K562 (cell line): Measurements from ENCODE around the gene INPP5K. TPM values are rescaled to one million over a fixed set of nuclear protein-coding genes. Genes with fewer than 3 reads are reported as not detected.

Source experiments
- ELK1 ChIP-seq: sonication (generic); formaldehyde crosslinking; IDR thresholded peaks from 2 replicates; pipeline ENCODE4 v1.8.1; 2022; ENCODE audit warnings: missing genetic modification reagents
- ESRRA ChIP-seq: fragments of 450-650 bp; IDR thresholded peaks from 2 replicates; pipeline ENCODE4 v1.6.1; 2014; ENCODE audit warnings: low read depth, mild to moderate bottlenecking, moderate library complexity, borderline replicate concordance
- GABPA ChIP-seq: fragments of 200-800 bp; sonication (Bioruptor generic); conservative IDR thresholded peaks from 2 replicates; pipeline ENCODE4 v1.6.1; 2016; ENCODE audit warnings: low read depth, missing genetic modification characterization, missing compliant biosample characterization
- KHSRP ChIP-seq: fragments of 450-650 bp; IDR thresholded peaks from 2 replicates; pipeline ENCODE4 v1.6.1; 2017
- PCBP2 ChIP-seq: fragments of 200-400 bp; formaldehyde crosslinking; IDR thresholded peaks from 2 replicates; pipeline ENCODE4 v1.6.1; 2018; ENCODE audit warnings: low read length, low read depth, mild to moderate bottlenecking, moderate library complexity; ENCODE audit not compliant: poor library complexity, severe bottlenecking
- POU5F1 ChIP-seq: fragments of 150-350 bp; IDR thresholded peaks from 2 replicates; pipeline ENCODE4 v1.6.1; 2014; ENCODE audit warnings: borderline replicate concordance, low read length, low read depth, mild to moderate bottlenecking; ENCODE audit not compliant: partially characterized antibody
- REST ChIP-seq, 2 experiments: fragments of 450-650 bp; formaldehyde crosslinking in 1 of 2; IDR thresholded peaks; 2 replicates each; pipeline versions ENCODE4 v1.4.0 to v1.6.1; 2014 to 2020; ENCODE audit warnings: mild to moderate bottlenecking in 2 of 2, borderline replicate concordance in 1 of 2, low read depth in 1 of 2
- SMC3 ChIP-seq: conservative IDR thresholded peaks from 2 replicates; pipeline ENCODE4 v1.6.1; 2011; ENCODE audit warnings: low read depth, low read length, improper control_type of control experiment; ENCODE audit not compliant: insufficient read depth
- SUPT5H ChIP-seq: fragments of 450-650 bp; IDR thresholded peaks from 2 replicates; pipeline ENCODE4 v1.6.1; 2016
- TGIF2 ChIP-seq: sonication (generic); formaldehyde crosslinking; IDR thresholded peaks from 2 replicates; pipeline ENCODE4 v1.8.1; 2022; ENCODE audit warnings: mild to moderate bottlenecking, missing genetic modification reagents, moderate library complexity
- ZFX ChIP-seq: sonication (generic); formaldehyde crosslinking; IDR thresholded peaks from 2 replicates; pipeline ENCODE4 v1.8.0; 2022; ENCODE audit warnings: mild to moderate bottlenecking, missing genetic modification reagents, moderate library complexity
- polyA plus RNA-seq, 8 experiments: library from polyadenylated mRNA; depleted of rRNA in 4 of 8; stranded (reverse) in 5 of 8; unstranded in 3 of 8; fragments of >200 nt; fragmentation: Nextera tagmentation in 2 of 8; fragmentation: Illumina TruSeq in 1 of 8; extraction: Ambion mirVana in 2 of 8; extraction: Trizol in 1 of 8; gene quantifications; 2 replicates each; pipeline versions ENCODE4 v1.2.1 to v1.2.3, GENCODE V29; 2011 to 2014; ENCODE audit warnings: inconsistent platforms in 1 of 8, missing spikeins in 1 of 8
- total RNA-seq, 7 experiments: library from RNA; depleted of rRNA in 6 of 7; stranded (reverse); fragments of >200 nt in 6 of 7; fragmentation: Illumina TruSeq in 2 of 7; extraction: Trizol in 2 of 7; gene quantifications; 2 replicates each; pipeline versions ENCODE4 v1.2.1 to v1.2.3, GENCODE V29; 2011 to 2021; ENCODE audit warnings: low replicate concordance in 1 of 7
- TF ChIP-seq, protein P1 (sequence below), 2 experiments: fragments of 450-650 bp in 1 of 2; IDR thresholded peaks; 2 replicates each; pipeline ENCODE4 v1.6.1; 2011 to 2017; ENCODE audit warnings: low read depth in 2 of 2, antibody characterized with exemption in 1 of 2, borderline replicate concordance in 1 of 2, low read length in 1 of 2, mild to moderate bottlenecking in 1 of 2, mixed read lengths in 1 of 2; ENCODE audit not compliant: control insufficient read depth in 1 of 2

INPP5K gene
- total and polyA plus RNA-seq, 9 of the 15 experiments (the other 6 are each of a cell fraction or from before 2014, with no cell fraction given) = 0.63 to 15.1 (median 10.1) TPM

GRCh38 chr17:1455797-1456599 lies 60.4 kb downstream of the INPP5K start, which contains the start of gene CRK (continued):
- TF ChIP-seq, protein P1, sequence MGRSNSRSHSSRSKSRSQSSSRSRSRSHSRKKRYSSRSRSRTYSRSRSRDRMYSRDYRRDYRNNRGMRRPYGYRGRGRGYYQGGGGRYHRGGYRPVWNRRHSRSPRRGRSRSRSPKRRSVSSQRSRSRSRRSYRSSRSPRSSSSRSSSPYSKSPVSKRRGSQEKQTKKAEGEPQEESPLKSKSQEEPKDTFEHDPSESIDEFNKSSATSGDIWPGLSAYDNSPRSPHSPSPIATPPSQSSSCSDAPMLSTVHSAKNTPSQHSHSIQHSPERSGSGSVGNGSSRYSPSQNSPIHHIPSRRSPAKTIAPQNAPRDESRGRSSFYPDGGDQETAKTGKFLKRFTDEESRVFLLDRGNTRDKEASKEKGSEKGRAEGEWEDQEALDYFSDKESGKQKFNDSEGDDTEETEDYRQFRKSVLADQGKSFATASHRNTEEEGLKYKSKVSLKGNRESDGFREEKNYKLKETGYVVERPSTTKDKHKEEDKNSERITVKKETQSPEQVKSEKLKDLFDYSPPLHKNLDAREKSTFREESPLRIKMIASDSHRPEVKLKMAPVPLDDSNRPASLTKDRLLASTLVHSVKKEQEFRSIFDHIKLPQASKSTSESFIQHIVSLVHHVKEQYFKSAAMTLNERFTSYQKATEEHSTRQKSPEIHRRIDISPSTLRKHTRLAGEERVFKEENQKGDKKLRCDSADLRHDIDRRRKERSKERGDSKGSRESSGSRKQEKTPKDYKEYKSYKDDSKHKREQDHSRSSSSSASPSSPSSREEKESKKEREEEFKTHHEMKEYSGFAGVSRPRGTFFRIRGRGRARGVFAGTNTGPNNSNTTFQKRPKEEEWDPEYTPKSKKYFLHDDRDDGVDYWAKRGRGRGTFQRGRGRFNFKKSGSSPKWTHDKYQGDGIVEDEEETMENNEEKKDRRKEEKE (IDR thresholded peaks at IDR 0.05; ENCODE audit: borderline replicate concordance in 1 of 2, control insufficient read depth in 1 of 2, low read depth in 2 of 2, low read length in 1 of 2) = 0 out of 4 replicates have a peak, but pooled peaks of 1 of the 2 experiments have one; percentile 23
- TF ChIP-seq REST (IDR thresholded peaks at IDR 0.05; ENCODE audit: borderline replicate concordance) (no peak), REST (CRISPR knock-in tag; IDR thresholded peaks at IDR 0.05; ENCODE audit: low read depth) (no peak), SUPT5H (peak; percentile 84), KHSRP (no peak), ZFX (CRISPR knock-in tag) (peak; percentile 66), TGIF2 (no peak), POU5F1 (peak; percentile 11), ESRRA (peak; percentile 25; the same call in 1 of the 2 replicates), PCBP2 (no peak), ELK1 (CRISPR knock-in tag) (no peak), SMC3 (no peak), GABPA (tag) (peak; percentile 97)
